Lower leg skin (tissue), 3 donors: ENCODE results near the gene SH2B3.

Experiments used
- POLR2A ChIP-seq, 2 donors: fragments of 450-650 bp; IDR thresholded peaks; one replicate each; pipeline ENCODE4 v1.6.1; 2016 to 2017; ENCODE audit warnings: antibody characterized with exemption in 2 of 2, mild to moderate bottlenecking in 1 of 2, moderate library complexity in 1 of 2
- TF ChIP-seq, protein P1 (sequence below), 3 donors: fragments of 450-650 bp; IDR thresholded peaks; one replicate each; pipeline ENCODE4 v1.5.1; 2016; ENCODE audit warnings: antibody characterized with exemption in 3 of 3, mild to moderate bottlenecking in 3 of 3, moderate library complexity in 2 of 3

- TF ChIP-seq, protein P1, sequence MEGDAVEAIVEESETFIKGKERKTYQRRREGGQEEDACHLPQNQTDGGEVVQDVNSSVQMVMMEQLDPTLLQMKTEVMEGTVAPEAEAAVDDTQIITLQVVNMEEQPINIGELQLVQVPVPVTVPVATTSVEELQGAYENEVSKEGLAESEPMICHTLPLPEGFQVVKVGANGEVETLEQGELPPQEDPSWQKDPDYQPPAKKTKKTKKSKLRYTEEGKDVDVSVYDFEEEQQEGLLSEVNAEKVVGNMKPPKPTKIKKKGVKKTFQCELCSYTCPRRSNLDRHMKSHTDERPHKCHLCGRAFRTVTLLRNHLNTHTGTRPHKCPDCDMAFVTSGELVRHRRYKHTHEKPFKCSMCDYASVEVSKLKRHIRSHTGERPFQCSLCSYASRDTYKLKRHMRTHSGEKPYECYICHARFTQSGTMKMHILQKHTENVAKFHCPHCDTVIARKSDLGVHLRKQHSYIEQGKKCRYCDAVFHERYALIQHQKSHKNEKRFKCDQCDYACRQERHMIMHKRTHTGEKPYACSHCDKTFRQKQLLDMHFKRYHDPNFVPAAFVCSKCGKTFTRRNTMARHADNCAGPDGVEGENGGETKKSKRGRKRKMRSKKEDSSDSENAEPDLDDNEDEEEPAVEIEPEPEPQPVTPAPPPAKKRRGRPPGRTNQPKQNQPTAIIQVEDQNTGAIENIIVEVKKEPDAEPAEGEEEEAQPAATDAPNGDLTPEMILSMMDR (IDR thresholded peaks at IDR 0.05): no peak
- TF ChIP-seq POLR2A (IDR thresholded peaks at IDR 0.05): no peak
Measured at GRCh38 chr12:111369496-111370220, 36.1 kb upstream of the SH2B3 start.
